Transverse colon (tissue), 4 donors: ENCODE results near the gene USP24.

ENCODE experiments used
- CTCF ChIP-seq, 5 experiments: fragments of 200-600 bp in 3 of 5; fragments of 450-650 bp in 2 of 5; sonication (generic) in 3 of 5; IDR thresholded peaks; 1 replicate in 2 of 5; 2 replicates in 3 of 5; pipeline ENCODE4 v1.5.1; 2016 to 2017; ENCODE audit warnings: antibody characterized with exemption in 5 of 5, inconsistent platforms in 3 of 5, mild to moderate bottlenecking in 2 of 5, moderate library complexity in 1 of 5
- EP300 ChIP-seq: sonication (generic); formaldehyde crosslinking; IDR thresholded peaks from one replicate; pipeline ENCODE4 v1.6.1; 2017; ENCODE audit warnings: antibody characterized with exemption, low read depth
- POLR2A ChIP-seq: fragments of 450-650 bp; IDR thresholded peaks from one replicate; pipeline ENCODE4 v1.6.1; 2016; ENCODE audit warnings: antibody characterized with exemption, mild to moderate bottlenecking, moderate library complexity
- POLR2AphosphoS5 ChIP-seq, 3 donors: sonication (generic); formaldehyde crosslinking; IDR thresholded peaks; one replicate each; pipeline ENCODE4 v1.6.1; 2016; ENCODE audit warnings: antibody characterized with exemption in 3 of 3

- TF ChIP-seq POLR2A, result no peak
- TF ChIP-seq EP300, result no peak
- no peak for TF ChIP-seq POLR2AphosphoS5 (IDR thresholded peaks at IDR 0.05)
- no peak for TF ChIP-seq CTCF (IDR thresholded peaks at IDR 0.05)
Observed at GRCh38 chr1:55057956-55058298, 157.2 kb downstream of the USP24 start.
